Thyroid gland (tissue), 4 donors: Measurements from ENCODE around the gene PGM5.

Experiments
- POLR2A ChIP-seq, 2 donors: fragments of 450-650 bp; IDR thresholded peaks; one replicate each; pipeline ENCODE4 v1.6.1; 2017; ENCODE audit warnings: antibody characterized with exemption in 2 of 2, mild to moderate bottlenecking in 2 of 2, moderate library complexity in 1 of 2
- TF ChIP-seq, protein P1 (sequence below), 6 experiments: fragments of 200-600 bp in 3 of 6; fragments of 450-650 bp in 3 of 6; sonication (generic) in 3 of 6; IDR thresholded peaks; one replicate each; pipeline ENCODE4 v1.5.1; 2016 to 2019; ENCODE audit warnings: antibody characterized with exemption in 6 of 6, mild to moderate bottlenecking in 2 of 6, inconsistent platforms in 1 of 6, moderate library complexity in 1 of 6

DNA sequence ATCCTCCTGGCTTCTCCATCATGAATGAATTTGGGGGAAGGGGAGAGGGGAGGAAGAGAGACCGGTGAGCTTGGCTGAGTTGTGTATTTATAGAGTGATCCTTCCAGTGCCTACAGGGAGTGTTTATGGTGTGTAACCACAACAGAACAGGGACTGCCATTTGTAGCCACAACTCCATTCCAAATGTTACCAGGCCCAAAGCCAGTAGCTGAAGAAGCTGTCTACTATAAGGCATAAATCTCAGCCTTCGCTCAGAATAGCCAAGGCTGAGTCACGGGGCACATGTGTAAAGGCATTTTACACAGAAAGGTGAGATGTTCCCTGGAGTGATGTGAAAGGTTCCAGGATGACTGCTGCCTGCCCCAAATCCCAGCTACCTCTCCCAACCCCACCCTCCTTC lies 181.8 kb downstream of the PGM5 start:
- TF ChIP-seq, protein P1, sequence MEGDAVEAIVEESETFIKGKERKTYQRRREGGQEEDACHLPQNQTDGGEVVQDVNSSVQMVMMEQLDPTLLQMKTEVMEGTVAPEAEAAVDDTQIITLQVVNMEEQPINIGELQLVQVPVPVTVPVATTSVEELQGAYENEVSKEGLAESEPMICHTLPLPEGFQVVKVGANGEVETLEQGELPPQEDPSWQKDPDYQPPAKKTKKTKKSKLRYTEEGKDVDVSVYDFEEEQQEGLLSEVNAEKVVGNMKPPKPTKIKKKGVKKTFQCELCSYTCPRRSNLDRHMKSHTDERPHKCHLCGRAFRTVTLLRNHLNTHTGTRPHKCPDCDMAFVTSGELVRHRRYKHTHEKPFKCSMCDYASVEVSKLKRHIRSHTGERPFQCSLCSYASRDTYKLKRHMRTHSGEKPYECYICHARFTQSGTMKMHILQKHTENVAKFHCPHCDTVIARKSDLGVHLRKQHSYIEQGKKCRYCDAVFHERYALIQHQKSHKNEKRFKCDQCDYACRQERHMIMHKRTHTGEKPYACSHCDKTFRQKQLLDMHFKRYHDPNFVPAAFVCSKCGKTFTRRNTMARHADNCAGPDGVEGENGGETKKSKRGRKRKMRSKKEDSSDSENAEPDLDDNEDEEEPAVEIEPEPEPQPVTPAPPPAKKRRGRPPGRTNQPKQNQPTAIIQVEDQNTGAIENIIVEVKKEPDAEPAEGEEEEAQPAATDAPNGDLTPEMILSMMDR (IDR thresholded peaks at IDR 0.05), result no peak
- no peak for TF ChIP-seq POLR2A (IDR thresholded peaks at IDR 0.05)
